Right lung (tissue), 5 donors: ENCODE data around the gene SLC35A3. TPM values are rescaled to one million over a fixed set of nuclear protein-coding genes. Genes with fewer than 3 reads are reported as not detected.
"Not testable (repeated sequence)": the region's sequence is repeated elsewhere in the genome, so short reads cannot be mapped to it uniquely, and the experiment has no call there.

Experiments used
- DNase-seq, 2 donors: peaks; one replicate each; pipeline ENCODE4 v3.0.0-alpha.2; 2013
- polyA plus RNA-seq, 5 donors: library from polyadenylated mRNA; unstranded; fragments of 120-200 nt; gene quantifications; one replicate each; pipeline versions ENCODE4 v1.2.1 to v1.2.3, GENCODE V29; 2013; ENCODE audit warnings: inconsistent platforms in 1 of 5, low replicate concordance in 1 of 5; ENCODE audit not compliant: insufficient read length in 5 of 5, insufficient read depth in 1 of 5

SLC35A3 gene
- polyA plus RNA-seq, 5 donors, result 20.7 to 41.3 (median 28.9) TPM

GRCh38 chr1:99969260-99969728 lies 502 bp upstream of the SLC35A3 start:
- DNase-seq, result no peak

GRCh38 chr1:99970713-99971255 lies 988 bp downstream of the SLC35A3 start:
- no peak for DNase-seq

GRCh38 chr1:99972066-99972465 lies 2.3 kb downstream of the SLC35A3 start:
- DNase-seq, result not testable (repeated sequence)

- DNase-seq, result no peak
Measured at GRCh38 chr1:99975529-99975928, 5.7 kb downstream of the SLC35A3 start.

- DNase-seq, result not testable (repeated sequence)
Measured at GRCh38 chr1:99977326-99977725, 7.5 kb downstream of the SLC35A3 start.

GRCh38 chr1:99978218-99978617 lies 8.4 kb downstream of the SLC35A3 start:
- no peak for DNase-seq

- DNase-seq, result no peak
Measured at GRCh38 chr1:99979091-99979490, 9.3 kb downstream of the SLC35A3 start.

GRCh38 chr1:99980928-99981327 lies 11.1 kb downstream of the SLC35A3 start:
- no peak for DNase-seq

GRCh38 chr1:99986656-99987225 lies 16.9 kb downstream of the SLC35A3 start:
- no peak for DNase-seq

- DNase-seq, result no peak
Measured at GRCh38 chr1:99988210-99988765, 18.5 kb downstream of the SLC35A3 start.

- DNase-seq, result no peak
Measured at GRCh38 chr1:99992044-99992722, 22.4 kb downstream of the SLC35A3 start.

- DNase-seq, result no peak
Measured at GRCh38 chr1:99992760-99993467, 23.1 kb downstream of the SLC35A3 start.

GRCh38 chr1:99993468-99993845 lies 23.7 kb downstream of the SLC35A3 start:
- no peak for DNase-seq

GRCh38 chr1:99994496-99994895 lies 24.7 kb downstream of the SLC35A3 start:
- no peak for DNase-seq

- no peak for DNase-seq
Measured at GRCh38 chr1:99996951-99997350, 27.2 kb downstream of the SLC35A3 start.

- no peak for DNase-seq
Measured at GRCh38 chr1:100001462-100001861, 31.7 kb downstream of the SLC35A3 start.

GRCh38 chr1:100005424-100005823 lies 35.6 kb downstream of the SLC35A3 start:
- no peak for DNase-seq

- no peak for DNase-seq
Measured at GRCh38 chr1:100006688-100007087, 36.9 kb downstream of the SLC35A3 start.

GRCh38 chr1:100009458-100009857 lies 39.7 kb downstream of the SLC35A3 start:
- DNase-seq, result no peak

- no peak for DNase-seq
Measured at GRCh38 chr1:100010804-100011203, 41.0 kb downstream of the SLC35A3 start.

GRCh38 chr1:100019220-100019619 lies 49.4 kb downstream of the SLC35A3 start:
- DNase-seq, result no peak

GRCh38 chr1:100023482-100023881 lies 53.7 kb downstream of the SLC35A3 start:
- no peak for DNase-seq
